ENCODE results near the gene COG5.

The COG5 gene

DNA sequence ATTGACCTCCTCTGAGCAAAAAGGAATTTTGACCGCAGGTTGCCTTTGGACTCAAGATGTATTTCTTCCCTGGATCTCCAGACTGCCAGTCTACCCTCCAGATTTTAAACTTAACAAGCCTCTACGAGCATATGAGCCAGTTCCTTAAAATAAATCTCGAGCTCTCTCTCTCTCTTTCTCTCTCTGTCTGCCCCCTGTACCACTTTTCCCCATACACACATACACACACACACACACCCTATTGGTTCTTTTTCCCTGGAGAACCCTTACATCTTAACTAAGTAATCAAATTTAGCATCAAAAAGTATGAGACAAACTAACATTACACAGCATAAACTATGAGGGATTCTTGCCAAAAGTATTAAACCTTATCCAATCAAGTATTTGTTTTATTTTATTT, 27.7 kb upstream of the COG5 start:
- no peak for TF ChIP-seq GATA3 (IDR thresholded peaks at IDR 0.05; ENCODE audit: low read depth, low read length)
- no peak for TF ChIP-seq GATA2 (IDR thresholded peaks at IDR 0.05; ENCODE audit: low read depth, low read length)

DNA sequence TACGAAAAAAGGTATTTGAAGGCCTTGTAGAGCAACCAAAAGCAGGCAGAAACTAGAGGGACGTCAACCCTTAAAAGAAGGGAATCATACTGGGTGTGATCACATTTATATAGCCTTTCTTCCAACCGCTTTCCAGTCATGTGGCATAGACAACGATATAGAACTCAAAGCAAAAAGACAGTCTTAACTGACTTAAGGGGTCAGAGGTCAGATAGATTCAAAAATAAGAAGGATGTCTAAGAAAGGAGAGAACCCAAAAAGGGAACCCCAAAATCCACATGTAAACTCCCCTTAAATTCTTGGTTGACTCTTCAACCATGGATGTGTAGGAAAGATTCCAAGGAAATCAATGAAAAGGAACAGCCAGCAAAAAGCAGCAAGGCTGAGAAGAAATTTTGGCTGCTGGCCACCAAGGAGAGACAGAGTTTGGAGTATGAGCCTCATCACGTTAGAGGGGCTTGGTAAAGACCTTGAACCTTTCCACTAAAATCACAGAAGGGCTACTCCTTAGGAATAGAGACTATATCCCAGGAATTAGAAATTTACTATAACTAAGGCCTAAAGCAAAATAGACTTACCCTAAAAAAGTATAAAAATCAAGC, 24.9 kb upstream of the COG5 start:
- TF ChIP-seq GATA3 (IDR thresholded peaks at IDR 0.05; ENCODE audit: low read depth, low read length) (no peak), GATA2 (IDR thresholded peaks at IDR 0.05; ENCODE audit: low read depth, low read length) (no peak)

DNA sequence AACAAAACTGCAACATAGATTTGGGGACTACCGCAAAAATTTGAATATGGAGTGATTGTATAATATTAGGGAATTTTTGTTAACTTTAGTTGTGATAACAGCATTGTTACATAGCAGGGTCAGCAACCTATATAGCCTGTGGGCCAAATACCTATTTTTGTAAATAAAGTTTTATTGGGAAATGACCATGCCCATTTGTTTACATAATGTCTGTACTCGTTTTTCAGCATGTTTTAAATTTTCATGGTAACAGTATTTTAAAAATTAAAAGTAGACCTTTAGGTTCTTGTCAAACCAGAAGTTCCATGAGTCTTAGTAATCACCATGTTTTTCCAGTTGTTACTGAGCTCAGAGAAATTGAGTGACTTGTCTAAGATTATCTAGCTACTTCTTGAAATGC, 21.0 kb upstream of the COG5 start:
- TF ChIP-seq GATA2 (IDR thresholded peaks at IDR 0.05; ENCODE audit: low read depth, low read length) (no peak), GATA3 (IDR thresholded peaks at IDR 0.05; ENCODE audit: low read depth, low read length) (no peak)

DNA sequence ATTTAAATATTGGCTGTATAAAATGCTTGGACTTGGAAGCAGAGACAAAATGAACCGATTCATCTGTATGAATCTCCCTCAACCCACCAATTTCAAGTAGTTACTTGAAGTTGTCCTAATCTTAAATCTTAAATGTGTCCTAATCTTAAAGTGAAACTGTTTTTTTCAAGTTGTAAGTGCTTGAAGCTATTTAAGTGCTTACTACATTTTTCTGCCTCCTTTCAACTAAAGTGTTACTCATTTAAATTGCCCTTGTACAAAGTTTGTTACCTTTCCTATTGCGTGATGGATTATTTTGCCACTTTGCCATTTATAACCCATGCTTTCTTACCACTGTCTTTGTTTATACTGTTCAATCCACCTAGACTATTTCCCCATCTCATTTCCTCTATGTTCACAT, 19.2 kb upstream of the COG5 start:
- TF ChIP-seq GATA3 (IDR thresholded peaks at IDR 0.05; ENCODE audit: low read depth, low read length) (no peak), GATA2 (IDR thresholded peaks at IDR 0.05; ENCODE audit: low read depth, low read length) (no peak)

- peak; percentile 20; the same call in 1 of the 2 replicates for TF ChIP-seq GATA2 (IDR thresholded peaks at IDR 0.05; ENCODE audit: low read depth, low read length)
- no peak for TF ChIP-seq GATA3 (IDR thresholded peaks at IDR 0.05; ENCODE audit: low read depth, low read length)
Observed at GRCh38 chr7:107581387-107582013, 17.8 kb upstream of the COG5 start.

DNA sequence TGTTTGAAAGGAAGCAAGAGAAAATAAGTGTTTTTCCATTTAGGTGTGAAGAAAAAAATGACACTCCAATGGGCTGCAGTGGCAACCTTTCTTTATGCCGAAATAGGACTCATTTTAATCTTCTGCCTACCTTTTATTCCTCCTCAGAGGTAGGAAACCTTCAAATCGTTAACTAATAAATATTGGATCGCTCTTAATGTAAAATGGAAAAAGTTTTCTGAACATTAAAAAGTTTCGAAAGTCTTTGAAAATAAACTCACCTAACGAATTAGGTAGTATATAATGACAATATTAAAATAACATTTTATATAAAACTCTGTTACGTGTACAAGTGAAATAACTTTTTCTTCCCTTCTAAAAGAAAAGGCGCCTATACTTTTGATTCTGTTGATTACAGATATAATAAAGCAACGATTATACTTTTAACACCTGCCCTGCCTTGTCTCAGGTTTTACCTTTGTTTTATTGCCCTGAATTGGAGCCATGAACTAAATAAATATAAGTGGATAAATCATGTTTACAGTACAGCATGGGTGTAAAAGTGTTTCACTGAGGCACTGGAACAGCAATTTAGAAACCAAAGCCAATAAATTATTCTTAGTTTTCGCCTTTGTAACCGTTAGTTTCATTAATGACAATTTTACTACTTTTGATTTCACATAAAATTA, 17.1 kb upstream of the COG5 start:
- TF ChIP-seq GATA3 (IDR thresholded peaks at IDR 0.05; ENCODE audit: low read depth, low read length) = no peak
- TF ChIP-seq GATA2 (IDR thresholded peaks at IDR 0.05; ENCODE audit: low read depth, low read length) = no peak

DNA sequence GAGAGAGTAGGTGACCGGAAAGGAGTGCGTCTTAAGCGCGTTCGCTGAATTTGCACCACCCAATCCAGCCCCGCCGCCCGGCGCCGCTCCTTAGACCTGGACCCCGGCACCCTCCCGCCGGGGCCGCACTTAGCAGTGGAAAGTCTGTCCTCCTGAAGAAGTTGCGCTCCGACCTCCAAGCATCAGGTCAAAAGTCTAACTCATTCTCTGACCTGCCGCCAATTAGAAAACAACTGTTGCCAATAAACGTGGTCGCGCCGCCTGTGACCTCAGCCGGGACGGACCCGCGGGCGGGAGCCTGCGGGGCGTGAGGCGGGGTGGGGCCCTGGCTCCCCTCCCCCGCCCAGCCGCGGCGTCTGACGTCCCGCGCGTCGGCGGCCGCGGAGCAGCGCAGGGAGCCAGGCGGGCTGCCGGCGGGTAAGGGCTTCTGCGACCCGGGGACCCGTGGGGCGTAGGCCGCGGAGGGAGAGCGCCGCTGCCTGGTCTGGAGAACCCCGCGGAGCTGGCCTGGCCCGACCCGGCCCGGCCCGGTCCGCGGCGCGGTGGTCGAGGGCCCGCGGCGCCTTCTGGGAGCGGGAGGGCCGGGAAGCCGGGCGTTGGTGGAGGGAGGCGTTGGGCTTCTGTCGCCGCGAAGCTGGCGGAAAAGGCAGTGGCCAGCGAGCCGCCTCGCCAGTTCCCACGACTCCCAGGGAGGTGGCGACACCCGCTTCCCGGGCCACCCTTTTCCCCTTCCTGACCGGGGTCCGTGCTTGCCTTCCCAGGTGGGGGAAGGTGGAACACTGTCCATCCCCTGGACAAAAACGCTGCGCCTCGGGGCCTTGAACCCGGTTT, 16.4 kb upstream of the COG5 start, which contains the start of gene BCAP29:
Gene BCAP29, plus strand, starts transcription at position 362 of the 831 bp plus-strand sequence. CDS start 527 bp downstream, outside the sequence.
- TF ChIP-seq GATA2 (IDR thresholded peaks at IDR 0.05; ENCODE audit: low read depth, low read length) (no peak), GATA3 (IDR thresholded peaks at IDR 0.05; ENCODE audit: low read depth, low read length) (no peak)

DNA sequence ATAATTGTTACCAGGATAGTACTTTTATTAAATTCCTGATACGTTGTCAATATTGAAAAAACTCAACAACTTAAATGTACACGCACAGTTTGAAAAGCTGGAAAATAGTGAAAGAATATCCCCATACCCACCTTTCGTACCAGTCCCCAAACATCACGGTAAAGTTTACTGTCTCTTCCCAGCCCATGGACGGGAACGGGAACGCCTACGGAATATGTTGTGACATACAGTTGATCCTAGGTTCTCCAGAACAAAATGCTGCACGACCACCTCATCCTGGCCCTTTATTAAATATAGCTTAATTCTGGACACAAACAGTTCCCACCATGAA, 15.8 kb upstream of the COG5 start:
- no peak for TF ChIP-seq GATA2 (IDR thresholded peaks at IDR 0.05; ENCODE audit: low read depth, low read length)

- TF ChIP-seq GATA2 (IDR thresholded peaks at IDR 0.05; ENCODE audit: low read depth, low read length) (no peak), GATA3 (IDR thresholded peaks at IDR 0.05; ENCODE audit: low read depth, low read length) (no peak)
Observed at GRCh38 chr7:107573537-107573936, 9.8 kb upstream of the COG5 start.

GRCh38 chr7:107570298-107570697, 6.6 kb upstream of the COG5 start:
- TF ChIP-seq GATA2 (IDR thresholded peaks at IDR 0.05; ENCODE audit: low read depth, low read length) = no peak
- no peak for TF ChIP-seq GATA3 (IDR thresholded peaks at IDR 0.05; ENCODE audit: low read depth, low read length)

- no peak for TF ChIP-seq GATA2 (IDR thresholded peaks at IDR 0.05; ENCODE audit: low read depth, low read length)
- TF ChIP-seq GATA3 (IDR thresholded peaks at IDR 0.05; ENCODE audit: low read depth, low read length) = no peak
Observed at GRCh38 chr7:107564553-107565298, 1.0 kb upstream of the COG5 start.

- no peak for TF ChIP-seq GATA2 (IDR thresholded peaks at IDR 0.05; ENCODE audit: low read depth, low read length)
- TF ChIP-seq GATA3 (IDR thresholded peaks at IDR 0.05; ENCODE audit: low read depth, low read length) = no peak
Observed at GRCh38 chr7:107563081-107563774, 492 bp downstream of the COG5 start.

DNA sequence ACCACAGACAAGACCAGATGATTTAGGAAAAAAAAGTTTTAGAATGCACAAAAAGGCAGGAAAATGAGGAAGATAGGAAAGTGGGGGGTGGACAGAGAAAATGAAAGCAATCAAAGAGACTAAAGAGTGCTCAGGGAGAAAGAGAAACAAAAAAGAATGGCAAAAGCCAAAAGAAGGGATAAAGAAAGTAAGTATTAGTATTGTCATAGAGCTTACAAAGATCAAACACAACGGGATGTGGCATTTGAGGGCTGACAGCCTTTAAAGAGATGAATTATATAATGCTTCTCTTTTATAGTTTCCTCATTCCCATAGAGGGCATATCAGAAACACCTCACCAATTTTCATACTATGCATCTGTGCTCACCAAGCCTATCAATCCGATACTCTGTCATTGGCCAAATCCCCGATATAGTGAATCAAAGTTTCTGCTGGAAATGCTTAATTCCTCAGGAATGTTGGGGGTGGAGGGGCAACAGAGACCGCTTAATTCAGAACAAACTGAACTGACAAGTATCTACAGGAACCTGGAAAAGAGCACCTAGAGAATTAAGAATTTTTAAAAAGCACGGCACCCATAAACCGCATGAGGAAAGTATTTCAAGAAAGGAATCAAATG, 2.7 kb downstream of the COG5 start:
- TF ChIP-seq GATA2 (IDR thresholded peaks at IDR 0.05; ENCODE audit: low read depth, low read length) (no peak), GATA3 (IDR thresholded peaks at IDR 0.05; ENCODE audit: low read depth, low read length) (no peak)
